RCC 7860 (cell line): Measurements from ENCODE around the gene FBH1.
"Not testable (repeated sequence)": the region's sequence is repeated elsewhere in the genome, so short reads cannot be mapped to it uniquely, and the experiment has no call there.

Experiments used
- DNase-seq: peaks from one replicate; pipeline ENCODE4 v3.0.0-alpha.2; 2015; ENCODE audit warnings: low spot score
- FAIRE-seq: peaks from 2 replicates; lab custom pipeline; 2012; peaks lifted over from hg19 to GRCh38; lab: Jason Lieb, UNC

FBH1 gene

GRCh38 chr10:5873515-5873995 lies 16.5 kb upstream of the FBH1 start:
- DNase-seq, result peak; percentile 58
- FAIRE-seq, result peak; percentile 74

- DNase-seq (no peak), FAIRE-seq (no peak)
Measured at GRCh38 chr10:5876181-5876768, 13.8 kb upstream of the FBH1 start.

GRCh38 chr10:5877041-5877440 lies 13.0 kb upstream of the FBH1 start:
- not testable (repeated sequence) for DNase-seq, FAIRE-seq

GRCh38 chr10:5882961-5883360 lies 7.1 kb upstream of the FBH1 start:
- DNase-seq (no peak), FAIRE-seq (no peak)

- FAIRE-seq (no peak), DNase-seq (no peak)
Measured at GRCh38 chr10:5885619-5886018, 4.4 kb upstream of the FBH1 start.

GRCh38 chr10:5887029-5887428 lies 3.0 kb upstream of the FBH1 start:
- DNase-seq (no peak), FAIRE-seq (no peak)

- DNase-seq (no peak), FAIRE-seq (no peak)
Measured at GRCh38 chr10:5887641-5888040, 2.4 kb upstream of the FBH1 start.

GRCh38 chr10:5888351-5888750 lies 1.7 kb upstream of the FBH1 start:
- no peak for DNase-seq
- no peak for FAIRE-seq

GRCh38 chr10:5888843-5889623 lies 1.0 kb upstream of the FBH1 start:
- no peak for FAIRE-seq
- no peak for DNase-seq

GRCh38 chr10:5890452-5890915 lies 441 bp downstream of the FBH1 start:
- no peak for DNase-seq
- FAIRE-seq, result no peak

- FAIRE-seq (no peak), DNase-seq (no peak)
Measured at GRCh38 chr10:5891009-5891408, 966 bp downstream of the FBH1 start.

GRCh38 chr10:5892007-5892406 lies 2.0 kb downstream of the FBH1 start:
- FAIRE-seq, result no peak
- no peak for DNase-seq

GRCh38 chr10:5893321-5893720 lies 3.3 kb downstream of the FBH1 start:
- FAIRE-seq (no peak), DNase-seq (no peak)

- DNase-seq, result no peak
- FAIRE-seq, result no peak
Measured at GRCh38 chr10:5894403-5894802, 4.4 kb downstream of the FBH1 start.

- FAIRE-seq (no peak), DNase-seq (no peak)
Measured at GRCh38 chr10:5894873-5895272, 4.8 kb downstream of the FBH1 start.

GRCh38 chr10:5895365-5895764 lies 5.3 kb downstream of the FBH1 start:
- no peak for FAIRE-seq
- no peak for DNase-seq

GRCh38 chr10:5895804-5896203 lies 5.8 kb downstream of the FBH1 start:
- FAIRE-seq, result no peak
- no peak for DNase-seq

GRCh38 chr10:5896208-5897052 lies 6.4 kb downstream of the FBH1 start:
- DNase-seq (no peak), FAIRE-seq (no peak)

- no peak for DNase-seq
- FAIRE-seq, result no peak
Measured at GRCh38 chr10:5897053-5897340, 7.0 kb downstream of the FBH1 start.

- FAIRE-seq (no peak), DNase-seq (no peak)
Measured at GRCh38 chr10:5897504-5897903, 7.5 kb downstream of the FBH1 start.

GRCh38 chr10:5898163-5898562 lies 8.1 kb downstream of the FBH1 start:
- DNase-seq (no peak), FAIRE-seq (no peak)

- DNase-seq (no peak), FAIRE-seq (no peak)
Measured at GRCh38 chr10:5900247-5900646, 10.2 kb downstream of the FBH1 start.
